Measurements from ENCODE around the gene PIK3R3. TPM values are rescaled to one million over a fixed set of nuclear protein-coding genes. Genes with fewer than 3 reads are reported as not detected.

Gene PIK3R3
- polyA plus RNA-seq, 1 experiment = 1.5 TPM

DNA sequence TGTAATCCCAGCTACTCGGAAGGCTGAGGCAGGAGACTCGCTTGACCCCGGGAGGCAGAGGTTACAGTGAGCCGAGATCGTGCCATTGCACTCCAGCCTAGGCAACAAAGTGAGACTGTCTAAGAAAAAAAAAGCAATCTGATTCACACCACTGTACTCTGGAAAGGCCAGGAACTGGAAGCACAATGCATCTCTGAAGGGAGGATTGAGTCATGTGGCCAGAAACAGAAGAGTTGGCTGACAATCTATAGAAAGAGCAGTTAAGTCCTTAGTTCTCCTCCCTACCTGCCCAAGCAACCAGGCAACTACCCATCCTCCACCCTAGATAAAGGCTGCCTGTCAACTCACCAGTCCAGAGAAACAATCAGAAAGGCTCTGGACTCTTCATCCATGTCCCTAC, 45.9 kb downstream of the PIK3R3 start:
- ChIA-PET CTCF (interaction anchor here (0.9 kb wide), 1 partner anchor 12 kb away, joined by 4 read pairs; no protein-coding TSS in a partner anchor), POLR2A (no interaction called here)
- no peaks in the 10 kb centered on the region for H3K27me3 ChIP-seq (ENCODE audit: control insufficient read depth, insufficient read depth, low read length)
- H3K36me3 ChIP-seq (ENCODE audit: control insufficient read depth, insufficient read depth, low read length) = no peaks in the 10 kb centered on the region
- H3K4me3 ChIP-seq (ENCODE audit: low read depth, low read length) = no peak overlapping the region
- no peak for TF ChIP-seq CTCF (IDR thresholded peaks at IDR 0.05; ENCODE audit: insufficient read depth, low read depth, low read length)
- DNase-seq (ENCODE audit: low read depth) = no peak

- CTCF ChIA-PET = no interaction called here
- H3K27me3 ChIP-seq (ENCODE audit: control insufficient read depth, insufficient read depth, low read length) = no peaks in the 10 kb centered on the region
- no peak overlapping the region for H3K4me3 ChIP-seq (ENCODE audit: low read depth, low read length)
- POLR2A ChIA-PET = no interaction called here
- no peaks in the 10 kb centered on the region for H3K36me3 ChIP-seq (ENCODE audit: control insufficient read depth, insufficient read depth, low read length)
- peak; percentile 3 for DNase-seq (ENCODE audit: low read depth)
- TF ChIP-seq CTCF (IDR thresholded peaks at IDR 0.05; ENCODE audit: insufficient read depth, low read depth, low read length) = no peak
Observed at GRCh38 chr1:46084553-46085451, 47.6 kb downstream of the PIK3R3 start.

- Histone ChIP-seq H3K36me3 (ENCODE audit: control insufficient read depth, insufficient read depth, low read length) (no peaks in the 10 kb centered on the region), H3K4me3 (ENCODE audit: low read depth, low read length) (no peak overlapping the region), H3K27me3 (ENCODE audit: control insufficient read depth, insufficient read depth, low read length) (no peaks in the 10 kb centered on the region)
- ChIA-PET CTCF (no interaction called here), POLR2A (no interaction called here)
- DNase-seq (ENCODE audit: low read depth) = no peak
- TF ChIP-seq CTCF (IDR thresholded peaks at IDR 0.05; ENCODE audit: insufficient read depth, low read depth, low read length) = no peak
Observed at GRCh38 chr1:46083579-46083978, 48.9 kb downstream of the PIK3R3 start.

DNA sequence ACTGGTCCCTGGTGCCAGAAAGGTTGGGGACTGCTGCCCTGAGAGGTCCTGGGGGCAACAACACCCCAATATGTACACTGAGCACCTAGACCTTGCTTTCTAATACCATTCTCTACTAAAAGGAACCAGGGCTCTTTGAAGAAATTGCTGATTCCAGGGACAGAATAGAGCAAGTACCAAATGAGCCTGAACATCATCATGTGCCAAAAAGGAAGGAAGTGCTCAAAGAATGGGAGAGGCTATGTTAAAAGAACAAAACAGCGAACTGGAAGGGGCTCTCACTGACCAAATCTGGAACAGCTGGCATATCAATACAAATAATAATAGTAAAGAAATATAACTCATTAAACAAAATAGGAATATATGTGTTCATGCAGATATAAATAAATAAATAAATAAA, 50.8 kb downstream of the PIK3R3 start:
- ChIA-PET CTCF (interaction anchor here (0.6 to 1.1 kb wide), 2 partner anchors 9 to 16 kb away, joined by 3 read pairs; no protein-coding TSS in a partner anchor), POLR2A (no interaction called here)
- Histone ChIP-seq H3K36me3 (ENCODE audit: control insufficient read depth, insufficient read depth, low read length) (no peaks in the 10 kb centered on the region), H3K4me3 (ENCODE audit: low read depth, low read length) (no peak overlapping the region), H3K27me3 (ENCODE audit: control insufficient read depth, insufficient read depth, low read length) (no peaks in the 10 kb centered on the region)
- TF ChIP-seq CTCF (IDR thresholded peaks at IDR 0.05; ENCODE audit: insufficient read depth, low read depth, low read length) = no peak
- no peak for DNase-seq (ENCODE audit: low read depth)

DNA sequence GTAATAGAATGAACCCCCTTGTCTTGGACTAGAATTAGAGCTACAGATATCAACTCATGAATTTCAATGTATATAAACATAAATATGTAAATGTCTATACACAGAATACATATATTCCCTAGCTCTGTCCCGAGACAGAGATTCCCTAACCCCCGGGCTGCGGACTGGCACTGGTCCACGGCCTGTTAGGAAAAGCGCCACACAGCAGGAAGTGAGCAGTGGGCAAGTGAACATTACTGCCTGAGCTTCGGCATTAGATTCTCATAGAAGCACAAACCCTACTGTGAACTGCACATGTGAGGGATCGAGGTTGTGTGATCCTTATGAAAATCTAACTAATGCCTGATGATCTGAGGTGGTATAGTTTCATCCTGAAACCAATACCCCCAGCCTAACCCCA, 51.2 kb downstream of the PIK3R3 start:
- Histone ChIP-seq H3K4me3 (ENCODE audit: low read depth, low read length) (no peak overlapping the region), H3K27me3 (ENCODE audit: control insufficient read depth, insufficient read depth, low read length) (no peaks in the 10 kb centered on the region), H3K36me3 (ENCODE audit: control insufficient read depth, insufficient read depth, low read length) (no peaks in the 10 kb centered on the region)
- TF ChIP-seq CTCF (IDR thresholded peaks at IDR 0.05; ENCODE audit: insufficient read depth, low read depth, low read length) = no peak
- ChIA-PET CTCF (interaction anchor here (0.6 to 1.4 kb wide), 3 partner anchors 9 to 25 kb away, joined by 3 read pairs; no protein-coding TSS in a partner anchor), POLR2A (no interaction called here)
- no peak for DNase-seq (ENCODE audit: low read depth)
